H1 (cell line): ENCODE measurements around the gene NOL4L. TPM values are rescaled to one million over a fixed set of nuclear protein-coding genes. Genes with fewer than 3 reads are reported as not detected.

Experiments used
- CEBPB ChIP-seq: IDR thresholded peaks from 2 replicates; pipeline ENCODE4 v1.6.1; 2012; ENCODE audit warnings: low read depth, low read length
- GABPA ChIP-seq: IDR thresholded peaks from 2 replicates; pipeline ENCODE4 v1.6.1; 2011; ENCODE audit warnings: mild to moderate bottlenecking, low read length, moderate library complexity, borderline replicate concordance; ENCODE audit not compliant: insufficient read depth
- JUND ChIP-seq: IDR thresholded peaks from 2 replicates; pipeline ENCODE4 v1.6.1; 2011; ENCODE audit warnings: mild to moderate bottlenecking, improper control_type of control experiment, low read length
- KDM1A ChIP-seq: fragments of 200-600, 300-600 bp; sonication (generic); IDR thresholded peaks from 2 replicates; pipeline ENCODE4 v1.7.1; 2016; ENCODE audit warnings: mild to moderate bottlenecking, low read length, borderline replicate concordance
- SUZ12 ChIP-seq: fragments of 200-600 bp; sonication (generic); IDR thresholded peaks from 2 replicates; pipeline ENCODE4 v1.6.1; 2012; ENCODE audit warnings: mild to moderate bottlenecking, inconsistent platforms, low read length, moderate library complexity, mixed read lengths
- TCF12 ChIP-seq: IDR thresholded peaks from 2 replicates; pipeline ENCODE4 v1.6.1; 2011; ENCODE audit warnings: low read depth, mild to moderate bottlenecking, low read length
- polyA plus RNA-seq, 7 experiments: library from polyadenylated mRNA; depleted of rRNA in 3 of 7; stranded (reverse) in 5 of 7; unstranded in 2 of 7; fragments of >200 nt in 5 of 7; fragments of 200-250 nt in 2 of 7; gene quantifications; 1 replicate in 5 of 7; 2 replicates in 1 of 7; 4 replicates in 1 of 7; pipeline versions ENCODE4 v1.2.1 to v1.2.3, GENCODE V29; 2011 to 2013; ENCODE audit warnings: missing spikeins in 2 of 7, mixed read lengths in 2 of 7
- total RNA-seq: library from RNA; stranded (reverse); fragmentation: NEBNext Ultra II Directional; extraction: Animal tissue kit (Norgen Biotek cat#: 25700); gene quantifications from 2 replicates; pipeline ENCODE4 v1.2.1, GENCODE V29; 2021

The NOL4L gene
- total and polyA plus RNA-seq, 2 of the 8 experiments (the other 6 are each of a cell fraction or from before 2014, with no cell fraction given): 15.3 to 23.7 TPM

GRCh38 chr20:32505723-32506473 lies 79.2 kb downstream of the NOL4L start (continued):
- TF ChIP-seq GABPA (no peak), KDM1A (no peak), CEBPB (no peak), TCF12 (no peak), JUND (no peak), SUZ12 (no peak)
